H1 (cell line): Measurements from ENCODE around the gene IREB2. TPM values are rescaled to one million over a fixed set of nuclear protein-coding genes. Genes with fewer than 3 reads are reported as not detected.

Experiments
- SRF ChIP-seq: IDR thresholded peaks from 2 replicates; pipeline ENCODE4 v1.6.1; 2011; ENCODE audit warnings: mild to moderate bottlenecking, low read depth, low read length, moderate library complexity
- polyA plus RNA-seq, 7 experiments: library from polyadenylated mRNA; depleted of rRNA in 3 of 7; stranded (reverse) in 5 of 7; unstranded in 2 of 7; fragments of >200 nt in 5 of 7; fragments of 200-250 nt in 2 of 7; gene quantifications; 1 replicate in 5 of 7; 2 replicates in 1 of 7; 4 replicates in 1 of 7; pipeline versions ENCODE4 v1.2.1 to v1.2.3, GENCODE V29; 2011 to 2013; ENCODE audit warnings: missing spikeins in 2 of 7, mixed read lengths in 2 of 7
- total RNA-seq: library from RNA; stranded (reverse); fragmentation: NEBNext Ultra II Directional; extraction: Animal tissue kit (Norgen Biotek cat#: 25700); gene quantifications from 2 replicates; pipeline ENCODE4 v1.2.1, GENCODE V29; 2021

The IREB2 gene
- total and polyA plus RNA-seq, 2 of the 8 experiments (the other 6 are each of a cell fraction or from before 2014, with no cell fraction given), result 21.0 to 103 TPM

DNA sequence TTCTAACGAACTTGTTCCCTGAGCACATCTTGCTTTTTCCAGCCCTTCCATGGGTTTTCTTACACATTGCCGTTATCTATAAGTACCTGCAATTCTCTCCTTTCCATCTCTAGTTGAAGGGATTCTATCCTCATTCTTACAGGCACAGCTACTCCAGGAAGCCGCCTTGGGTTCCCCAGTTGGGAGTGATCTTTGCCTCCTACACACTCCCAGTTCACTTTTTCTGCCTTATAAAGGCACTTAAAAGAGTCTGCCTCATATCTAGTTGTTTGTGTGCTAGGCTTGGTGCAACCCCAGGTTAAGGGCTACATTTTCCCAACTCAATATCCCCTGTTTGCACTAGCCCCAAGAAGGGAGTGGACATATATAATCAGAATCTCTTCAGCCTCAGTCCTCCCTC is 44.0 kb upstream of the IREB2 start (continued):
- no peak for TF ChIP-seq SRF
- TF ChIP-seq, all 59 proteins: peak for 0
